IPS DF 6.9 (cell line): ENCODE data around the gene SLC16A10.

Experiments used
- DNase-seq: peaks from one replicate; pipeline ENCODE4 v3.0.0-alpha.2; 2013; ENCODE audit warnings: low read depth, low spot score
- H3K27ac ChIP-seq: one replicate; pipeline ENCODE4 v1.5.1; 2013; ENCODE audit warnings: low read length, control low read depth
- H3K27me3 ChIP-seq: 2 replicates; pipeline ENCODE4 v1.6.1; 2013; ENCODE audit warnings: mild to moderate bottlenecking, low read length; ENCODE audit not compliant: control insufficient read depth, insufficient read depth
- H3K36me3 ChIP-seq: 2 replicates; pipeline ENCODE4 v1.6.1; 2013; ENCODE audit warnings: low read length; ENCODE audit not compliant: control insufficient read depth, insufficient read depth
- H3K4me1 ChIP-seq: 2 replicates; pipeline ENCODE4 v1.6.1; 2013; ENCODE audit warnings: low read length; ENCODE audit not compliant: control insufficient read depth, insufficient read depth
- H3K4me3 ChIP-seq: 2 replicates; pipeline ENCODE4 v1.5.1; 2013; ENCODE audit warnings: mild to moderate bottlenecking, low read length
- H3K9me3 ChIP-seq: 2 replicates; pipeline ENCODE4 v1.6.1; 2013; ENCODE audit warnings: low read length, inconsistent platforms; ENCODE audit not compliant: control insufficient read depth, insufficient read depth
- WGBS: extraction: QIAGEN DNeasy Blood & Tissue Kit; methylation state at CpG from one replicate; pipeline ENCODE4 v1.1.7; 2013; ENCODE audit warnings: mixed read lengths, missing lambda C conversion rate; ENCODE audit not compliant: insufficient read length, insufficient coverage; 5-methylcytosine and 5-hydroxymethylcytosine counted together

Gene SLC16A10

DNA sequence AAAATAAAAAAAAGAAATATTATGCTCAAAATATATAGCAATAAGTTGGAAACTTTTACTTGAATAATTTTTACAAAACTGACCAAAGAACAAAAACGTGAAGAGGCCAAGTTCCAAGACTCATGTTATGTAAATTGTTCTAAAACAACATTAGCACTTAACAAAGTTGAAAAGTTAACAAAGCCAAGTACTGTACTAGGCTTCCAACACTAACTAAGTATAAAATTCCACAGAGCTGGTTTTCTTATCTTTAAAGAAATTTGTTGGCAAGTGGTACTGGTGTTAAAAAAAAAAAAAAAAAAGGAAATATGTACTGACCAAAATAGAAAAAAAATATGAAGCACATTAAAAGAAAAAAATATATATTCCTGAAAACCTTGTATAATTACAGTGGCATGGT is 127.8 kb downstream of the SLC16A10 start:
- no CpG with 5 or more reads among the region's 1 CpG for whole genome bisulfite sequencing
- no peak overlapping the region for H3K4me3 ChIP-seq
- no peaks in the 10 kb centered on the region for H3K27me3 ChIP-seq
- H3K4me1 ChIP-seq: 0 out of 2 replicates have a peak, but pooled peaks cover 2% of the 10 kb centered on the region
- no peaks in the 10 kb centered on the region for H3K9me3 ChIP-seq
- H3K27ac ChIP-seq: no peak overlapping the region
- H3K36me3 ChIP-seq: no peaks in the 10 kb centered on the region
- DNase-seq: no peak

DNA sequence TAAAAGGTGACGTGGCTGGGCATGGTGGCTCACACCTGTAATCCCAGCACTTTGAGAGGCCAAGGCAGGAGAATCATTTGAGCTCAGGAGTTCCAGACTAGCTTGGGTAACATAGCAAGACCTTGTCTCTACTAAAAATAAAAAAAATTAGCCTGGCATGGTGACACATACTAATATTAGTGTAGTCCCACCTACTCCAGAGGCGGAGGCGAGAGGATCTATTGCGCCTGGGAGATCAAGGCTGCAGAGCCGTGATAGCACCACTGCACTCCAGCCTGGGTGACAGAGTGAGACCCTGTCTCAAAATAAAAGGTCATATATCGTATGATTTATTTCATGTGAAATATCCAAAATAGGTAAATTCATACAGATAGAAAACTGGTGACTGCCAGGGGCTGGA is 132.5 kb downstream of the SLC16A10 start:
- no CpG with 5 or more reads among the region's 6 CpGs for WGBS

DNA sequence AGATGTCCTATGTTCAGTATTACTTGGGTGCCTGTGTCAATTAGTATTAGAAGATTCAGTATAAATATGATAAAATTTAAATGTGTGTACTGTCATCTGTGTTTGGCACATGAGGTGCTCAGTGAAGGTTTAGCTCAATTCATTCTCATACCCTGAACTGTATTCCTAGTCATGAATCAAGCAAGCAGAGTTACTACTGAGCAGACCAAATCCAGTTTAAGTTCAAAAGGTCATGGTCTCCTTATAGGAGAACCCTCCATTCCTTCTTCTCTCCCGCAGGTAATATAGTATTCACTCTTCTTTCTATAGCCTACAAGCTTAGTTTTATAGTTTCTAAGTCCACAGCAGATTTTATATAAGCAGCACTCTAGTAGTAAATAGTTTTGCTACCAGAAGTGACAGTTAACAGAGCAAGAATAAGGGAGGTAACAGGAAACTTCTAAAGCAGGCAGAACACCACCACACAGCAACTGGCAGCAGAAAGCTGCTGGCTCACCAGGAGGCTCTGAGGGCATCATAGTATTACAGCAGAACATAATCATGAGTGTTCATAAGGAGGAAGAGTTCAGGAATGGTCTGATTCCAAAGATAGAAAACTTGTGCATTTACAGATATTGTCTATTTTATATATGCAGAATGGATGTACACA is 133.2 kb downstream of the SLC16A10 start:
- DNase-seq: no peak
- Histone ChIP-seq H3K27ac (no peak overlapping the region), H3K9me3 (no peaks in the 10 kb centered on the region), H3K27me3 (no peaks in the 10 kb centered on the region), H3K4me1 (no peaks in the 10 kb centered on the region), H3K36me3 (no peaks in the 10 kb centered on the region), H3K4me3 (no peak overlapping the region)
- no CpG with 5 or more reads among the region's 1 CpG for WGBS

More for the DNA sequence above, 132.5 kb downstream of the SLC16A10 start:
- no peak for DNase-seq
- Histone ChIP-seq H3K4me3 (no peak overlapping the region), H3K27ac (no peak overlapping the region), H3K36me3 (no peaks in the 10 kb centered on the region), H3K4me1 (no peaks in the 10 kb centered on the region), H3K9me3 (no peaks in the 10 kb centered on the region), H3K27me3 (no peaks in the 10 kb centered on the region)

DNA sequence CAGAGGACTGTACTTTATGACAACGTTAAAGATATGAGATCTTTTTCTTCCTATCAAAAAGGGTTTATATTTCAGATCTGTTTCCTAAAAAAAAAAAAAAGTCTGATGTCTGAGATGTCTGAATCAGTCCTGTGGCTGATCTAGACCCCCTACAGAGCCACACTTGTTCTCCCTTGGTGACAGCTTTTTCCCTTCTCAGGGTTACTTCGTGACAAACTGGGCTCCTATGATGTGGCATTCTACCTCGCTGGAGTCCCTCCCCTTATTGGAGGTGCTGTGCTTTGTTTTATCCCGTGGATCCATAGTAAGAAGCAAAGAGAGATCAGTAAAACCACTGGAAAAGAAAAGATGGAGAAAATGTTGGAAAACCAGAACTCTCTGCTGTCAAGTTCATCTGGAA is 134.5 kb downstream of the SLC16A10 start:
- Histone ChIP-seq H3K9me3 (no peaks in the 10 kb centered on the region), H3K4me3 (no peak overlapping the region), H3K27ac (no peak overlapping the region), H3K4me1 (no peaks in the 10 kb centered on the region), H3K36me3 (no peaks in the 10 kb centered on the region), H3K27me3 (no peaks in the 10 kb centered on the region)
- no CpG with 5 or more reads among the region's 4 CpGs for WGBS
- DNase-seq: no peak

DNA sequence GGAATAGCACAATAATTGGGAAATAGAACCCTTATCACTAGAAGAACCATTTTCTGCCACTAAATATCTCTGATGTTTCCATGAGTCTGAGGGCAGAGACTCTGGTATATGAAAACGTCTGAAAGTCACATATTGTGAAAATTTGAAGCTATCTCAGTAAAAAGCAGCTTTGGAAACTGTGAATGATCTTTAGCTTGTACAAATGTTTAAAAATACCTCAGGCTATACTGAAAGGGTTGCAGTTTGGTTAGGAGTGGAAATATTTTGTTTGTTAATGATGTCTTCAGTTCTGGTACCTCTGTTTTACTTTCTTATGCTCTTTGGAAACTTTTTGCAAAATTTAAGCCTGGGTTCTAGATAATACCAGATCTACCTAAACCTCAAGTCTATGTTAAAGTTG is 135.0 kb downstream of the SLC16A10 start:
- no peak for DNase-seq
- Histone ChIP-seq H3K27ac (no peak overlapping the region), H3K4me1 (no peaks in the 10 kb centered on the region), H3K9me3 (no peaks in the 10 kb centered on the region), H3K27me3 (no peaks in the 10 kb centered on the region), H3K36me3 (no peaks in the 10 kb centered on the region), H3K4me3 (no peak overlapping the region)
- no CpG with 5 or more reads among the region's 1 CpG for whole genome bisulfite sequencing

- WGBS: no CpG with 5 or more reads among the region's 2 CpGs
- Histone ChIP-seq H3K36me3 (no peaks in the 10 kb centered on the region), H3K27me3 (no peaks in the 10 kb centered on the region), H3K4me1 (no peaks in the 10 kb centered on the region), H3K9me3 (no peaks in the 10 kb centered on the region), H3K4me3 (no peak overlapping the region), H3K27ac (no peak overlapping the region)
- DNase-seq: no peak
Measured at GRCh38 chr6:111228094-111228493, 140.8 kb downstream of the SLC16A10 start.

- Histone ChIP-seq H3K4me1 (0 out of 2 replicates have a peak, but pooled peaks cover 1% of the 10 kb centered on the region), H3K36me3 (no peaks in the 10 kb centered on the region), H3K9me3 (no peaks in the 10 kb centered on the region), H3K27me3 (no peaks in the 10 kb centered on the region), H3K27ac (no peak overlapping the region), H3K4me3 (no peak overlapping the region)
- no peak for DNase-seq
- WGBS: no CpG with 5 or more reads among the region's 2 CpGs
Measured at GRCh38 chr6:111230351-111231089, 143.2 kb downstream of the SLC16A10 start.

DNA sequence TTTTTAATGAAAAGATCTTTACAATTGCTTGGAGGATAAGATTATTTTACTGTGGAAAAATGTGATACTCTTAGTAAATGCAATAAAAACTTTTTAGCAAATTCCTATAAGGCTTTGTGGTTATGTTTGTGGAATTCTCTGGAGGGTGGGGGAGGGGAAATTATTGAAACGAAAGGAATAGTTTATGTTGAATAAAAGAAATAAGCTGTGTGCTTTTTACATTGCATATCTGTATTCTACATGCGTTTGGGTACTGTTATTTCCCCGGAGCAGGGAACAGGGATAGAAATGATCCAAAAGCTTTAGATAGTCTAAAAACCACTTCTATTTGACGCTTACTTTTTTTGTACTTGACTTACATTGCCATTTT is 143.8 kb downstream of the SLC16A10 start:
- no peaks in the 10 kb centered on the region for H3K27me3 ChIP-seq
- WGBS: 100% methylated on average over 2 of the region's 4 CpGs
- no peak for DNase-seq
- H3K36me3 ChIP-seq: no peaks in the 10 kb centered on the region
- H3K9me3 ChIP-seq: no peaks in the 10 kb centered on the region
- no peak overlapping the region for H3K27ac ChIP-seq
- 0 out of 2 replicates have a peak, but pooled peaks cover 1% of the 10 kb centered on the region for H3K4me1 ChIP-seq
- no peak overlapping the region for H3K4me3 ChIP-seq

DNA sequence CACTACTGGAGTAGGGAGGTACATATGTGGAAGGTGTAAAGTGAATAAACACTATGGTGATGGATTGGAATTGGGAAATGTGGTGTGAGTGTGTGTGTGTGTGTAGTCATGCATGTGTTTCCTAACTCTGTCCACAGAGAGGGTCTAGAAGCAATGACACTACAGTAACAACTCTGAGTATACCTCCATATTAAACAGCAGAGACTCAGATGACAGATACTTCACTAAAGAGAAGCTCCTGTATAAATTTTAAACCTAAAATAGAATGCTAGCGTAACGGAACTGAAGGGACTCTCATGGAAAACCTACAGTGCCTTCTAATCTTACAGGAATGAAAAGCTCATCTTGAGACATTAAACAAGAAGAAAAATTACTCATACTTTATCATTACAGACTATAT is 150.5 kb downstream of the SLC16A10 start:
- no peak overlapping the region for H3K27ac ChIP-seq
- no peaks in the 10 kb centered on the region for H3K9me3 ChIP-seq
- 0 out of 2 replicates have a peak, but pooled peaks cover 1% of the 10 kb centered on the region for H3K4me1 ChIP-seq
- WGBS: no CpG with 5 or more reads among the region's 2 CpGs
- H3K36me3 ChIP-seq: no peaks in the 10 kb centered on the region
- DNase-seq: no peak
- H3K4me3 ChIP-seq: no peak overlapping the region
- no peaks in the 10 kb centered on the region for H3K27me3 ChIP-seq

- Histone ChIP-seq H3K4me1 (0 out of 2 replicates have a peak, but pooled peaks cover 1% of the 10 kb centered on the region), H3K36me3 (no peaks in the 10 kb centered on the region), H3K4me3 (no peak overlapping the region), H3K9me3 (no peaks in the 10 kb centered on the region), H3K27me3 (no peaks in the 10 kb centered on the region), H3K27ac (no peak overlapping the region)
- no peak for DNase-seq
- no CpG with 5 or more reads among the region's 4 CpGs for WGBS
Measured at GRCh38 chr6:111238464-111239119, 151.3 kb downstream of the SLC16A10 start.
